ENCODE measurements around the gene ING1.
A peak's percentile ranks its signal among the peaks of the same experiment; 100 is the strongest.
"Not testable (repeated sequence)": the region's sequence is repeated elsewhere in the genome, so short reads cannot be mapped to it uniquely, and the experiment has no call there.

The ING1 gene

GRCh38 chr13:110713642-110713952 lies at the start of gene ING1:
ING1 (plus strand) TSS chr13:110713700; CDS start chr13:110714150, 450 bp downstream.
- H3K27me3 ChIP-seq (replicated peaks; ENCODE audit: control insufficient read depth, insufficient read depth, low read length) = no peaks in the 10 kb centered on the region
- peak within 1 kb of the TSS; percentile 98 for H3K9ac ChIP-seq (ENCODE audit: low read length)
- H3K9me3 ChIP-seq (ENCODE audit: control insufficient read depth, low read length) = no peaks in the 10 kb centered on the region
- peak within 1 kb of the TSS; percentile 94 for H3K4me3 ChIP-seq (ENCODE audit: low read length)
- no peaks in the 10 kb centered on the region for H3K36me3 ChIP-seq (ENCODE audit: control insufficient read depth, insufficient read depth, low read length, severe bottlenecking)
- DNase-seq (ENCODE audit: low read depth) = no peak
- H3K4me1 ChIP-seq (ENCODE audit: control insufficient read depth, insufficient read depth, low read length) = peaks cover 31% of the 10 kb centered on the region

GRCh38 chr13:110664041-110664440 lies 49.5 kb upstream of the ING1 start:
- Histone ChIP-seq H3K36me3 (ENCODE audit: control insufficient read depth, insufficient read depth, low read length, severe bottlenecking) (peaks cover 92% of the 10 kb centered on the region), H3K9ac (ENCODE audit: low read length) (no peak overlapping the region), H3K9me3 (ENCODE audit: control insufficient read depth, low read length) (peaks cover 7% of the 10 kb centered on the region), H3K4me3 (ENCODE audit: low read length) (no peak overlapping the region), H3K27me3 (replicated peaks; ENCODE audit: control insufficient read depth, insufficient read depth, low read length) (no peaks in the 10 kb centered on the region), H3K4me1 (ENCODE audit: control insufficient read depth, insufficient read depth, low read length) (no peaks in the 10 kb centered on the region)
- no peak for DNase-seq (ENCODE audit: low read depth)

GRCh38 chr13:110664673-110665072 lies 48.8 kb upstream of the ING1 start:
- DNase-seq (ENCODE audit: low read depth) = no peak
- Histone ChIP-seq H3K36me3 (ENCODE audit: control insufficient read depth, insufficient read depth, low read length, severe bottlenecking) (peaks cover 92% of the 10 kb centered on the region), H3K27me3 (replicated peaks; ENCODE audit: control insufficient read depth, insufficient read depth, low read length) (no peaks in the 10 kb centered on the region), H3K4me1 (ENCODE audit: control insufficient read depth, insufficient read depth, low read length) (no peaks in the 10 kb centered on the region), H3K9ac (ENCODE audit: low read length) (no peak overlapping the region), H3K4me3 (ENCODE audit: low read length) (no peak overlapping the region), H3K9me3 (ENCODE audit: control insufficient read depth, low read length) (peaks cover 7% of the 10 kb centered on the region)

- Histone ChIP-seq H3K4me1 (ENCODE audit: control insufficient read depth, insufficient read depth, low read length) (no peaks in the 10 kb centered on the region), H3K4me3 (ENCODE audit: low read length) (no peak overlapping the region), H3K9me3 (ENCODE audit: control insufficient read depth, low read length) (no peaks in the 10 kb centered on the region), H3K9ac (ENCODE audit: low read length) (no peak overlapping the region), H3K27me3 (replicated peaks; ENCODE audit: control insufficient read depth, insufficient read depth, low read length) (no peaks in the 10 kb centered on the region), H3K36me3 (ENCODE audit: control insufficient read depth, insufficient read depth, low read length, severe bottlenecking) (peaks cover 85% of the 10 kb centered on the region)
- DNase-seq (ENCODE audit: low read depth) = no peak
These were observed 47.8 kb upstream of the ING1 start for GRCh38 chr13:110665491-110666254.

GRCh38 chr13:110666255-110666533 lies 47.3 kb upstream of the ING1 start:
- Histone ChIP-seq H3K4me1 (ENCODE audit: control insufficient read depth, insufficient read depth, low read length) (no peaks in the 10 kb centered on the region), H3K4me3 (ENCODE audit: low read length) (no peak overlapping the region), H3K9me3 (ENCODE audit: control insufficient read depth, low read length) (no peaks in the 10 kb centered on the region), H3K9ac (ENCODE audit: low read length) (no peak overlapping the region), H3K27me3 (replicated peaks; ENCODE audit: control insufficient read depth, insufficient read depth, low read length) (no peaks in the 10 kb centered on the region), H3K36me3 (ENCODE audit: control insufficient read depth, insufficient read depth, low read length, severe bottlenecking) (peaks cover 82% of the 10 kb centered on the region)
- no peak for DNase-seq (ENCODE audit: low read depth)

GRCh38 chr13:110669036-110669435 lies 44.5 kb upstream of the ING1 start:
- no peak for DNase-seq (ENCODE audit: low read depth)
- Histone ChIP-seq H3K4me1 (ENCODE audit: control insufficient read depth, insufficient read depth, low read length) (no peaks in the 10 kb centered on the region), H3K9ac (ENCODE audit: low read length) (no peak overlapping the region), H3K36me3 (ENCODE audit: control insufficient read depth, insufficient read depth, low read length, severe bottlenecking) (peaks cover 54% of the 10 kb centered on the region), H3K9me3 (ENCODE audit: control insufficient read depth, low read length) (no peaks in the 10 kb centered on the region), H3K27me3 (replicated peaks; ENCODE audit: control insufficient read depth, insufficient read depth, low read length) (no peaks in the 10 kb centered on the region), H3K4me3 (ENCODE audit: low read length) (no peak overlapping the region)

GRCh38 chr13:110669814-110670213 lies 43.7 kb upstream of the ING1 start:
- not testable (repeated sequence) for DNase-seq (ENCODE audit: low read depth); H3K9me3 ChIP-seq (ENCODE audit: control insufficient read depth, low read length); H3K9ac ChIP-seq (ENCODE audit: low read length); H3K4me1 ChIP-seq (ENCODE audit: control insufficient read depth, insufficient read depth, low read length); H3K4me3 ChIP-seq (ENCODE audit: low read length); H3K27me3 ChIP-seq (replicated peaks; ENCODE audit: control insufficient read depth, insufficient read depth, low read length)
- H3K36me3 ChIP-seq (ENCODE audit: control insufficient read depth, insufficient read depth, low read length, severe bottlenecking) = peaks cover 46% of the 10 kb centered on the region

GRCh38 chr13:110676595-110677587 lies 36.6 kb upstream of the ING1 start:
- DNase-seq (ENCODE audit: low read depth) = no peak
- Histone ChIP-seq H3K4me3 (ENCODE audit: low read length) (no peak overlapping the region), H3K36me3 (ENCODE audit: control insufficient read depth, insufficient read depth, low read length, severe bottlenecking) (peaks cover 53% of the 10 kb centered on the region), H3K4me1 (ENCODE audit: control insufficient read depth, insufficient read depth, low read length) (no peaks in the 10 kb centered on the region), H3K9ac (ENCODE audit: low read length) (no peak overlapping the region), H3K9me3 (ENCODE audit: control insufficient read depth, low read length) (no peaks in the 10 kb centered on the region), H3K27me3 (replicated peaks; ENCODE audit: control insufficient read depth, insufficient read depth, low read length) (no peaks in the 10 kb centered on the region)

- Histone ChIP-seq H3K9ac (ENCODE audit: low read length) (no peak overlapping the region), H3K36me3 (ENCODE audit: control insufficient read depth, insufficient read depth, low read length, severe bottlenecking) (peaks cover 63% of the 10 kb centered on the region), H3K4me3 (ENCODE audit: low read length) (no peak overlapping the region), H3K27me3 (replicated peaks; ENCODE audit: control insufficient read depth, insufficient read depth, low read length) (no peaks in the 10 kb centered on the region), H3K4me1 (ENCODE audit: control insufficient read depth, insufficient read depth, low read length) (no peaks in the 10 kb centered on the region), H3K9me3 (ENCODE audit: control insufficient read depth, low read length) (no peaks in the 10 kb centered on the region)
- DNase-seq (ENCODE audit: low read depth) = no peak
These were observed 35.6 kb upstream of the ING1 start for GRCh38 chr13:110677731-110678545.

GRCh38 chr13:110680852-110681251 lies 32.6 kb upstream of the ING1 start:
- H3K9ac ChIP-seq (ENCODE audit: low read length) = no peak overlapping the region
- no peak overlapping the region for H3K4me3 ChIP-seq (ENCODE audit: low read length)
- H3K36me3 ChIP-seq (ENCODE audit: control insufficient read depth, insufficient read depth, low read length, severe bottlenecking) = peaks cover 87% of the 10 kb centered on the region
- no peaks in the 10 kb centered on the region for H3K9me3 ChIP-seq (ENCODE audit: control insufficient read depth, low read length)
- H3K27me3 ChIP-seq (replicated peaks; ENCODE audit: control insufficient read depth, insufficient read depth, low read length) = no peaks in the 10 kb centered on the region
- H3K4me1 ChIP-seq (ENCODE audit: control insufficient read depth, insufficient read depth, low read length) = no peaks in the 10 kb centered on the region
- peak; percentile 49 for DNase-seq (ENCODE audit: low read depth)
